Cardiac muscle cell (in vitro differentiated cells and primary cell): ENCODE measurements around the gene AUTS2. TPM values are rescaled to one million over a fixed set of nuclear protein-coding genes. Genes with fewer than 3 reads are reported as not detected.
A peak's percentile ranks its signal among the peaks of the same experiment; 100 is the strongest.

Experiments
- DNase-seq, 2 donors: peaks; one replicate each; pipeline versions ENCODE4 v3.0.0 to v3.0.0-alpha.2; 2010 to 2017; ENCODE audit warnings: low read depth in 1 of 2, low spot score in 1 of 2
- H3K27ac ChIP-seq: fragments of 200-600 bp; sonication (generic); 2 replicates; pipeline ENCODE4 v1.5.1; 2016
- H3K27me3 ChIP-seq: fragments of 200-600 bp; sonication (generic); 2 replicates; pipeline ENCODE4 v1.6.0; 2016; ENCODE audit warnings: control low read depth
- H3K36me3 ChIP-seq: fragments of 200-600 bp; sonication (generic); 2 replicates; pipeline ENCODE4 v1.5.1; 2016; ENCODE audit warnings: control low read depth
- H3K4me1 ChIP-seq: fragments of 200-600 bp; sonication (generic); 2 replicates; pipeline ENCODE4 v1.8.1; 2017; ENCODE audit warnings: low read depth, mild to moderate bottlenecking, mixed run types
- H3K4me3 ChIP-seq: fragments of 200-600 bp; sonication (generic); 2 replicates; pipeline ENCODE4 v1.5.1; 2016; ENCODE audit warnings: mild to moderate bottlenecking
- H3K9me3 ChIP-seq: fragments of 200-600 bp; sonication (generic); 2 replicates; pipeline ENCODE4 v1.5.1; 2017; ENCODE audit warnings: low read depth, mild to moderate bottlenecking, control low read depth
- CTCF ChIP-seq: IDR thresholded peaks from 2 replicates; pipeline ENCODE4 v1.5.1; 2012; ENCODE audit warnings: low read depth, mild to moderate bottlenecking, low read length
- polyA plus RNA-seq: library from polyadenylated mRNA; unstranded; fragments of >200 nt; fragmentation: Nextera tagmentation; extraction: Ambion mirVana; gene quantifications from 2 replicates; pipeline ENCODE4 v1.2.1, GENCODE V29; 2016
- total RNA-seq: library from RNA; depleted of rRNA; stranded (reverse); fragments of >200 nt; gene quantifications from 2 replicates; pipeline ENCODE4 v1.2.3, GENCODE V29; 2016

Gene AUTS2
- total and polyA plus RNA-seq, 2 experiments from 2014 or later: 41.0 to 45.5 TPM

DNA sequence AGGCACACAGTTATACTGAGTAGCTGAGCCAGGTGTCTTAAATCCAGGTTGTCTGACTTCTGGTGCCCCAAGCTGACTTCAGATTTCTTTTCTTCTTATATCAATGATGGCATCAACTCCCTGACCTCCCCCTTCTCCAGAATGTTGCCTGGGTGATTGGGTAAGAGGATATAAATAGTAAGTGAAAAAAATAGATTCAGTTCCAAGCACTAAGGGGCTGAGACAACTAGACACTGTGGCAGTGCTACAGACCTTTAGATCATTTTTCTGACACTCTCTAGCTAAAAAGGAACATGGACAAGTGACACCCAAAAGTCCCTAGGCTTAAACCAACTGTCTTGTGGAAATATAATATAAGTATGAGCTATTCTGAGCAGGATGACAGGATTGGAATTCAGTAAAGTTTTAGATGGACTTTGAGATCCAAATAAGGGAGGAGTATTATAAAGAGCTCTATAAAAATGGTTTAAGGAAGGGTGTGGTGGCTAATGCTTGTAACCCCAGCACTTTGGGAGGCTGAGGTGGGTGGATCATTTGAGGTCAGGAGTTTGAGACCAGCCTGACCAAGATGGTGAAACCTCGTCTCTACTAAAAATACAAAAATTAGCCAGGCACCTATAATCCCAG, 944.6 kb downstream of the AUTS2 start:
- Histone ChIP-seq H3K27me3 (no peaks in the 10 kb centered on the region), H3K4me3 (no peak overlapping the region), H3K4me1 (peaks cover 18% of the 10 kb centered on the region), H3K9me3 (no peaks in the 10 kb centered on the region), H3K36me3 (no peaks in the 10 kb centered on the region), H3K27ac (no peak overlapping the region)
- DNase-seq: peak in 1 of 2 donors; percentile 31
- no peak for TF ChIP-seq CTCF

- no peak for TF ChIP-seq CTCF
- Histone ChIP-seq H3K9me3 (no peaks in the 10 kb centered on the region), H3K27ac (no peak overlapping the region), H3K4me1 (peaks cover 18% of the 10 kb centered on the region), H3K27me3 (no peaks in the 10 kb centered on the region), H3K4me3 (no peak overlapping the region), H3K36me3 (no peaks in the 10 kb centered on the region)
- no peak for DNase-seq
These were observed 945.7 kb downstream of the AUTS2 start for GRCh38 chr7:70544016-70544415.

GRCh38 chr7:70545214-70545613, 946.9 kb downstream of the AUTS2 start:
- no peak for DNase-seq
- Histone ChIP-seq H3K36me3 (no peaks in the 10 kb centered on the region), H3K9me3 (no peaks in the 10 kb centered on the region), H3K4me1 (peaks cover 18% of the 10 kb centered on the region), H3K4me3 (no peak overlapping the region), H3K27me3 (no peaks in the 10 kb centered on the region), H3K27ac (no peak overlapping the region)
- no peak for TF ChIP-seq CTCF

DNA sequence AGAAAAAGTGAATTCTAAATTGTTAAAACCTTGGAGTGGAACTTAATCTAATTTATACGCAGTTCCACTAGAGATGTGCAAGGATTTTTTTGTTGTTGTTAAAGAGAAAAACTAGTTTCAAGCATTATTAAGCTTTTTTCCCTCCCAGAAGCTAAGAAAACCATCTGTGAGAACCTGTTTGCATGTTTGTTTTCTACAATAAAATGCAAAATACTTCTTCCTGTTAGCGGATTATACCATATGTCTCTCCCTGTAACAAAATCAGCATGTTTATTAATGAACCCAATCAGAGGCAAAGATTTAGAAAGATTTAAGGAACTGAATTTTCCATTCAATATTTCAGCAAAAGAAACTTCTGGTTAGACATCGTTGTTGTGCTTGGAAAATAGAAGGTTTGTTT, 953.9 kb downstream of the AUTS2 start:
- H3K4me1 ChIP-seq: no peaks in the 10 kb centered on the region
- no peak for DNase-seq
- H3K27ac ChIP-seq: no peak overlapping the region
- H3K9me3 ChIP-seq: no peaks in the 10 kb centered on the region
- no peak overlapping the region for H3K4me3 ChIP-seq
- H3K27me3 ChIP-seq: no peaks in the 10 kb centered on the region
- no peaks in the 10 kb centered on the region for H3K36me3 ChIP-seq
- no peak for TF ChIP-seq CTCF

GRCh38 chr7:70553364-70553763, 955.1 kb downstream of the AUTS2 start:
- H3K27me3 ChIP-seq: no peaks in the 10 kb centered on the region
- no peak overlapping the region for H3K27ac ChIP-seq
- TF ChIP-seq CTCF: no peak
- no peak overlapping the region for H3K4me3 ChIP-seq
- peak in 1 of 2 donors; percentile 3 for DNase-seq
- H3K36me3 ChIP-seq: no peaks in the 10 kb centered on the region
- no peaks in the 10 kb centered on the region for H3K9me3 ChIP-seq
- no peaks in the 10 kb centered on the region for H3K4me1 ChIP-seq
